ENCODE measurements around the gene SNED1.

SNED1 gene

GRCh38 chr2:241007111-241007510, 8.7 kb downstream of the SNED1 start:
- no peak for DNase-seq

DNA sequence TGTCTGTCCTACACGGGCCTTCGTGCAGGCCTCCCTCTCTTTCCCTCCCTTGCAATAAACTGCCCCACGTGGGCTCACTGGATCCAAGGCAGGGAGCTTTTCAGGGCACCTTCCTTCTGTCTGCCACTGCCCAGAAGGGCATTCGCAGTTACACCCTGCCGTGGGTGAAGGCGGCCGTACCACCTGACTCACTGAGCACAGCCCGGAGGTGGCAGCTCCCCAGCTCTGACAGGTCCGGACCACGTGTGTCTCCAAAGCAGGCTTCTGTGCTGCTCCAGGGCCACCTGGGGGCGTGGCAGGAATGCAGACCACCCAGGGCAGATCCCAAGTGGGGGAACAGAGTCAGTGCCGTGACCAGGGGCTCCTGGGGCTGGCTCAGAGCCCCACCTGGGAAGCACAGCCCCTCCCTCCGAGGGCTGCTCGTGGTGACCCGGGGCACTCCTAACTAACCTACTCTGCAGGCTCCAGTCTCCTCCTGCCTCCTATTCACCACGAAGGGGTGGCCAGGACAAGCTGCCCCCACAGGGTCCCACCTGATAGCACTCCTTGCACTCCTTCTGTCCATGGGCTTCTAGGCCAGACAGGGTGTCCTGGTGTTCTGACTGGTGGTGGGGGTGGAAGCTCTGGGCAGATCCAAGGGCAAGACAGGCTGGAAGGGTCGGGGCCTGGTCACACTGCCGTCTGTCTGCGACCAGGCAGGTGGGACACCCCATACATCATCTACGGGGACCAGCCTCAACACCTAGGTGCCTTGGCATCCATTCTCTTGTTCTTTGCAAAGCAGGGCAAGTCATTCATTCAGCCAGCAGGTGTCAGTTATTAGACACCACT, 9.7 kb downstream of the SNED1 start:
- DNase-seq = no peak

DNA sequence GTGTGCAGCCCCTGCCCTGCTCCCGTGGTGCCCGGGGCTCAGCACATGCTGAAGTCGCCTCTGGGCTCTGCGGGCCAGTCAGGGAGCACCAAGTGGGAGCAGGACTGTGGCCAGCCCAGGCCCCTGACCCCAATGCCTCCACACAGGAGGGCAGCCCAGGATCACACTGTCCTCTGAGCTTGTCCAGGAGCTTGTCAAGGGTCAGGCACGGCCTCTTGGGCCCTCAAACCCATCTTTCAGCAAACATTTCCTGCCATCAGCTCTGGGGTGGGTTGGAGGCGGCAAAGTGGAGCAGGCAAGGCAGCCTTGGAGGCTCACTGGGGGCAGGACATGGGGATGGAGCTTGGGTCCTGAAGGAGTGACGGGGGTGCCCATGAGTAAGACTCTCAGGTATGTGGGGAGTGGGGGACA, 10.3 kb downstream of the SNED1 start:
- DNase-seq = no peak

- no peak for DNase-seq
Observed at GRCh38 chr2:241009191-241009590, 10.8 kb downstream of the SNED1 start.

GRCh38 chr2:241009601-241010530, 11.4 kb downstream of the SNED1 start:
- peak; percentile 83 for DNase-seq

- DNase-seq = no peak
Observed at GRCh38 chr2:241010531-241011295, 12.3 kb downstream of the SNED1 start.

GRCh38 chr2:241011296-241011600, 12.8 kb downstream of the SNED1 start:
- no peak for DNase-seq

DNA sequence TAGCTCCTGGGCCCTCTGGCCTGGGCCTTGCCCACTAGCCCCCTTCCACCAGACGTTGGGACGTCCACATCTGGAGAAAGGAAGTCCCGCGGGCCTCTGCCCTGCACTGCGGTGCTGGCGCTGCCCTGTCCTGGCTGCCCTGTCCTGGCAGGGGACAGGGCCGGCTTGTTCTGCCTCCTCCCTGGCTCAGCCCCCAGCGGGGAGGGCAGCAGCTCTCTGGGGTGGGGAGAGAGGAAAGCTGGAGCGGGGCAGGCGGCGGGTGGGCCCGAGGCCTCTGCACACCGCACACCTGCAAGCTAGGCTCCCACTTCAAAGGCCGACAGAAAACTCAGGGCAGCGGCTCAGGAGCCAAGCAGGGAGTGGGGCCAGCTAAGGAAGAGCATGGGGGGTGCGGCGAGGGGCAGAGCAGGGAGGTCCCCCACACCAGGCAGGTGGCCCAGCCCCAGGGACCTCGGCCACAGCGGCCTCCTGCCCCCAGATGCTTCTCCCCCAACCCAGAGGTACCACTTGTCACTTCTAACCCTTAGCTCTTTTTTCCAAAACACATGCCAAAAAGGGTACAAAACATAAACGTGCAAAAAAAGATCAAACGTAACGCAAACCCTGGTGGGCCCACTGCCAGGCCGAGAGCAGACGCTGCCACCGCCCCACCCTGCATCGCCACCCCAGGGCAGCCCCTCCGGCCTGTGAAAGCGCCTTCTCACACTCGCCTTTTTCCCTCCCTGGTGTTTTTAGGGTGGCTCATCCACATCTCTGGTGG, 13.5 kb downstream of the SNED1 start:
- no peak for DNase-seq

- DNase-seq = no peak
Observed at GRCh38 chr2:241014224-241014623, 15.8 kb downstream of the SNED1 start.

GRCh38 chr2:241014764-241015163, 16.3 kb downstream of the SNED1 start:
- DNase-seq = no peak

GRCh38 chr2:241015439-241015838, 17.0 kb downstream of the SNED1 start:
- no peak for DNase-seq

DNA sequence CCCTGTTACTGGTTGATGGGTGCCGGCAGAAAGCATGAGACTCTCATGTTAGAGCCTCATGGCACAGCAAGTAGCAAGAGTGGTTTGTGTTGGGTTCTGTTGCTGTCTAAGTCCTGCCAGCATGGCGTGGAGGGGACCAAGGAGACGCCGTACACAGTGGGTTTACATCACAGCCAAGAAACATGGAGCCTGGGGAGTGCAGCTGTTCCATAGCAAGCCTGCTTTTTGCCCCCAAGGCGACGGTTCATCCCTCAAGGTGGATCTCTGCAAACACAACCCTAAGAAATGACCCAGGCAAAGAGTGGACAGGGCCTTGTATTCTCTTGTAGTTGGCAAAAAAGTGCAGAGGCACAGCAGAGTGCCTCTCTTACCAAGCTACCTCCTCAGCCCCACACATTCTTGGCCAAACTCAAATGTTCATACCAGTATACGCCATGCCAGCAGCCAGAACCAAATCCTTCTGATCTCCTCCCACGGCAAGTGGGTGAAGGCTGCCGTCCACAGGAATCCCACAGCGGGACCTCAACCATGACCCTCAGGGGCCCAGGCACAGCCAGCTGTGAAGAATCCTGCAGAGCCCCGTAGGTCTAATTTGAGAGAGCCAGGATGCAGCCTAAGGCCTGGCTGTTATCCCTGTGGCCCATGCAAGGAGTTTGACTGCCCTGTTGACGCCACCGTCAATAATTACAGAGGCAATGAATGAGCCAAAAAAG, 19.0 kb downstream of the SNED1 start:
- DNase-seq = no peak

DNA sequence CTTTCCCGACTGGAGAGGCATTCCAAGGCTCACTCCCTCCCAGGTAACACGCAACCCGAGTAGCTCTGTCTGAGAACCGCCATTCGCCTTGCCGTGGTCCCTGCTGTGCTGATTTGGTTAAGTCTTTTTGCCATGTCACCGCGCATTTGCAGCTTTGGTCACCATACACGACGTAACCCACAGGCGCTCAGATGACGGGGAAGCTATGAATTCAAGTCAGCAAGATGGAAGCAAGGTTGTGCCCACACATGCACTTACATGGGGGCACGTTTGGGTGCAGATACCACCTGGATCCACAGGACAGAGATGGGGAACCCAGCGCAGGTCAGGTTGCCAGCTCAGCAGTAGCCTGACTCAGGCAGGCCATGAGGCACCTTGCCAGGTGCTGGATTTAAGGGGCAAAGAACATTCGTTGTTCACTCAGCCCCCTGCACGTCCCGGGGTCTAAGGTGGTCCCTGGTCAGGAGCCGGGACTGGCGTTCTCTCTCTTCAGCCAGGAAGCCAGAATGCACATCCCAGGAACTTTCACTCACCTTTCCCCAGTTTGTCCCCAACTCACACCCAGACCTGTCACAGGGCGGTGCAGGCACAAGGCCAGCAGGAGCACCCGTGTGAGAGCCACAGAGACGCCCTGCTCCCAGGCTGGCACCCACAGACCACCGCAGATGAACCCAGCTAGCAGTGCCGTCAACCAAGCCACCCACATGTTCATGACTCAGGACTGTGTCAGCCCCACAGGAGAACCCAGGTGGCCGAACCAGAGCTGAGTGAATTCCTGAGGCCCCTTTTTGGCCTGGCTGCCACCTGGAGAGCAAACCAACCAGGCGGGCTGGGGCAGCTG, 19.9 kb downstream of the SNED1 start:
- no peak for DNase-seq

GRCh38 chr2:241019441-241020139, 21.2 kb downstream of the SNED1 start:
- no peak for DNase-seq

GRCh38 chr2:241020201-241020600, 21.8 kb downstream of the SNED1 start:
- DNase-seq = no peak

- no peak for DNase-seq
Observed at GRCh38 chr2:241020629-241021190, 22.3 kb downstream of the SNED1 start.

- DNase-seq = no peak
Observed at GRCh38 chr2:241025639-241026038, 27.2 kb downstream of the SNED1 start.

DNA sequence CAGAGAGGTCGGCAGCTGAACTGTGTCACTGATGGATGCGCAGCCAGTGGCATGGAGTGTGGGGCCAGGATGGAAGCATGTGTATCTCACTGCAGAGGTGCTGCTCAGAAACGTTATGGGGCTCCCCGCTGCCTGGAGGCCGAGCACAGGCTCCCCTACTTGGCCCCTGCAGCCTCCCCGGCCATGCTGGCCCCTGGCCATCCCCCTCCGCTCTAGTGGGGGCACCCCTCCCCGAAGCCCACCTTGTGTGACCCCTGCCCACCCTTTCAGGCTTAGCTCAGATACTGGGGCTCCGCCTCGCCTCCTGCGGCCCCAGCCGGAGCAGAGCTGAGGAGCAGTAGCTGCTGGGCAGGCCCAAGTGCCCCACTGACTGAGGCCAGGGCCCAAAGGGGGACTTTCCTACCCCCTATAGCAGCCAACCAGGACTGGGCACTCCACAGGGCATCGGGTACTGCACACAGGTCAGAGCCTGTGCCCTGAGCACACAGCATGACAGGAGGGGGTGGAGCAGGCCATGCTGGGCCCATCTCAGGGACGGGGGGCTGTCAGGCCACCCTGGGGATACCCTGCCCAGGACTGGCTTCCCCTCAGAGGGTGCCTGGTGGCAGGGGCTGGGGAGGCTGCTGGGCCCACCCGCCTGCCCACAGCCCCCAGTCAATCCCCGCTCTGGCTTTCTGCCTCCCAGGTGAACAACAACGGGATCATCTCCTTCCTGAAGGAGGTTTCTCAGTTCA, 31.3 kb downstream of the SNED1 start:
- DNase-seq = no peak

GRCh38 chr2:241030333-241030680, 31.9 kb downstream of the SNED1 start:
- DNase-seq = no peak
